HepG2 (cell line): ENCODE measurements around the gene TXNDC9. TPM values are rescaled to one million over a fixed set of nuclear protein-coding genes. Genes with fewer than 3 reads are reported as not detected.

Experiments
- CREB1 ChIP-seq, 2 experiments: fragments of 450-650 bp in 1 of 2; IDR thresholded peaks; 2 replicates each; pipeline ENCODE4 v1.6.1; 2016 to 2017; ENCODE audit warnings: control low read depth in 1 of 2, mild to moderate bottlenecking in 1 of 2, missing compliant biosample characterization in 1 of 2, missing genetic modification characterization in 1 of 2
- ESRRA ChIP-seq: sonication (generic); formaldehyde crosslinking; IDR thresholded peaks from 2 replicates; pipeline ENCODE4 v1.5.1; 2020; ENCODE audit warnings: mild to moderate bottlenecking, low read depth, missing genetic modification reagents
- FOXO1 ChIP-seq: sonication (generic); formaldehyde crosslinking; IDR thresholded peaks from 2 replicates; pipeline ENCODE4 v1.4.0; 2020; ENCODE audit warnings: missing genetic modification reagents
- GATA4 ChIP-seq: sonication (generic); IDR thresholded peaks from 2 replicates; pipeline ENCODE4 v1.6.1; 2016; ENCODE audit warnings: antibody characterized with exemption, low read depth, borderline replicate concordance
- GATAD2A ChIP-seq: IDR thresholded peaks from 2 replicates; pipeline ENCODE4 v1.6.1; 2016
- HDAC2 ChIP-seq: sonication (generic); formaldehyde crosslinking; IDR thresholded peaks from 2 replicates; pipeline ENCODE4 v1.4.0; 2020; ENCODE audit warnings: missing genetic modification reagents
- MTA1 ChIP-seq: sonication (generic); formaldehyde crosslinking; IDR thresholded peaks from 2 replicates; pipeline ENCODE4 v1.4.0; 2020; ENCODE audit warnings: missing genetic modification reagents, mild to moderate bottlenecking, borderline replicate concordance
- NFIC ChIP-seq: IDR thresholded peaks from 2 replicates; pipeline ENCODE4 v1.6.1; 2012; ENCODE audit warnings: mild to moderate bottlenecking, low read length, inconsistent platforms
- NR2F2 ChIP-seq: IDR thresholded peaks from 2 replicates; pipeline ENCODE4 v1.6.1; 2012; ENCODE audit warnings: low read depth, inconsistent platforms, borderline replicate concordance
- REST ChIP-seq, 2 experiments: IDR thresholded peaks; 2 replicates each; pipeline ENCODE4 v1.6.1; 2011 to 2012; ENCODE audit warnings: low read length in 2 of 2, borderline replicate concordance in 1 of 2, low read depth in 1 of 2, mild to moderate bottlenecking in 1 of 2, moderate library complexity in 1 of 2
- RNF2 ChIP-seq: fragments of 450-650 bp; conservative IDR thresholded peaks from 2 replicates; pipeline ENCODE4 v1.6.1; 2016; ENCODE audit warnings: low read depth
- SKI ChIP-seq: fragments of 450-650 bp; IDR thresholded peaks from one replicate; pipeline ENCODE4 v1.6.1; 2018; ENCODE audit warnings: mild to moderate bottlenecking; ENCODE audit not compliant: partially characterized antibody
- TEAD3 ChIP-seq: optimal IDR thresholded peaks from 2 replicates; pipeline ENCODE3; 2016; ENCODE audit warnings: borderline replicate concordance
- ZNF205 ChIP-seq: IDR thresholded peaks from 2 replicates; pipeline ENCODE4 v1.6.1; 2018; ENCODE audit warnings: missing biosample characterization, missing genetic modification reagents
- ZNF331 ChIP-seq: sonication (generic); formaldehyde crosslinking; IDR thresholded peaks from 2 replicates; pipeline ENCODE4 v1.4.0; 2020; ENCODE audit warnings: missing genetic modification reagents
- ZNF556 ChIP-seq: sonication (generic); formaldehyde crosslinking; IDR thresholded peaks from 2 replicates; pipeline ENCODE4 v1.4.0; 2020; ENCODE audit warnings: mild to moderate bottlenecking, missing genetic modification reagents, borderline replicate concordance
- ZNF777 ChIP-seq: sonication (generic); formaldehyde crosslinking; IDR thresholded peaks from 2 replicates; pipeline ENCODE4 v1.4.0; 2020; ENCODE audit warnings: missing genetic modification reagents
- polyA plus RNA-seq, 8 experiments: library from polyadenylated mRNA; depleted of rRNA in 3 of 8; stranded (reverse) in 7 of 8; unstranded in 1 of 8; fragments of >200 nt; fragmentation: Illumina TruSeq in 4 of 8; extraction: Trizol in 4 of 8; gene quantifications; 2 replicates each; pipeline versions ENCODE4 v1.2.1 to v1.2.3, GENCODE V29; 2011 to 2016; ENCODE audit warnings: low read depth in 4 of 8, missing spikeins in 1 of 8, mixed read lengths in 1 of 8; ENCODE audit not compliant: insufficient read depth in 1 of 8
- total RNA-seq, 5 experiments: library from RNA; depleted of rRNA; stranded (reverse); fragments of >200 nt; fragmentation: Illumina TruSeq; extraction: Trizol; gene quantifications; 2 replicates each; pipeline ENCODE4 v1.2.3, GENCODE V29; 2016; ENCODE audit warnings: low read depth in 1 of 5
- TF ChIP-seq, protein P1 (sequence below): sonication (generic); formaldehyde crosslinking; IDR thresholded peaks from 2 replicates; pipeline ENCODE4 v1.5.1; 2020; ENCODE audit warnings: mild to moderate bottlenecking, missing genetic modification reagents
- TF ChIP-seq, protein P2 (sequence below): sonication (generic); formaldehyde crosslinking; IDR thresholded peaks from 2 replicates; pipeline ENCODE4 v1.4.0; 2020; ENCODE audit warnings: mild to moderate bottlenecking, missing genetic modification reagents

TXNDC9 gene
- total and polyA plus RNA-seq, 2 of the 13 experiments (the other 11 are each of a cell fraction or from before 2014, with no cell fraction given): 35.2 to 94.6 TPM

GRCh38 chr2:99278793-99279291 is 57.3 kb downstream of the TXNDC9 start (continued):
- peak in 1 of 2 experiments; percentile 59; a peak in 2 of 4 replicates for TF ChIP-seq REST (IDR thresholded peaks at IDR 0.05; ENCODE audit: borderline replicate concordance in 1 of 2, low read depth in 1 of 2, low read length in 2 of 2)
- TF ChIP-seq MTA1 (CRISPR knock-in tag): peak; percentile 46; the same call in 1 of the 2 replicates
- peak; percentile 98 for TF ChIP-seq FOXO1 (CRISPR knock-in tag)
- TF ChIP-seq ZNF205 (CRISPR knock-in tag): peak; percentile 88; the same call in 1 of the 2 replicates
- peak; percentile 94 for TF ChIP-seq NR2F2
- TF ChIP-seq GATAD2A (CRISPR knock-in tag): peak; percentile 100
- peak; percentile 70 for TF ChIP-seq SKI
- TF ChIP-seq TEAD3 (CRISPR knock-in tag): peak; percentile 87
- 0 out of 2 replicates have a peak, but pooled peaks have one; percentile 34 for TF ChIP-seq ZNF777 (CRISPR knock-in tag)
- TF ChIP-seq ESRRA (CRISPR knock-in tag): peak; percentile 27; the same call in 1 of the 2 replicates
- peak; percentile 97 for TF ChIP-seq ZNF331 (CRISPR knock-in tag)
- TF ChIP-seq GATA4: peak; percentile 92; the same call in 1 of the 2 replicates
- no peak for TF ChIP-seq CREB1 (IDR thresholded peaks at IDR 0.05)
- peak; percentile 79 for TF ChIP-seq CREB1 (CRISPR knock-in tag; IDR thresholded peaks at IDR 0.05)
- TF ChIP-seq RNF2: no peak
- 0 out of 2 replicates have a peak, but pooled peaks have one; percentile 74 for TF ChIP-seq ZNF556 (CRISPR knock-in tag)
- TF ChIP-seq HDAC2 (CRISPR knock-in tag): peak; percentile 99
- TF ChIP-seq, protein P1, sequence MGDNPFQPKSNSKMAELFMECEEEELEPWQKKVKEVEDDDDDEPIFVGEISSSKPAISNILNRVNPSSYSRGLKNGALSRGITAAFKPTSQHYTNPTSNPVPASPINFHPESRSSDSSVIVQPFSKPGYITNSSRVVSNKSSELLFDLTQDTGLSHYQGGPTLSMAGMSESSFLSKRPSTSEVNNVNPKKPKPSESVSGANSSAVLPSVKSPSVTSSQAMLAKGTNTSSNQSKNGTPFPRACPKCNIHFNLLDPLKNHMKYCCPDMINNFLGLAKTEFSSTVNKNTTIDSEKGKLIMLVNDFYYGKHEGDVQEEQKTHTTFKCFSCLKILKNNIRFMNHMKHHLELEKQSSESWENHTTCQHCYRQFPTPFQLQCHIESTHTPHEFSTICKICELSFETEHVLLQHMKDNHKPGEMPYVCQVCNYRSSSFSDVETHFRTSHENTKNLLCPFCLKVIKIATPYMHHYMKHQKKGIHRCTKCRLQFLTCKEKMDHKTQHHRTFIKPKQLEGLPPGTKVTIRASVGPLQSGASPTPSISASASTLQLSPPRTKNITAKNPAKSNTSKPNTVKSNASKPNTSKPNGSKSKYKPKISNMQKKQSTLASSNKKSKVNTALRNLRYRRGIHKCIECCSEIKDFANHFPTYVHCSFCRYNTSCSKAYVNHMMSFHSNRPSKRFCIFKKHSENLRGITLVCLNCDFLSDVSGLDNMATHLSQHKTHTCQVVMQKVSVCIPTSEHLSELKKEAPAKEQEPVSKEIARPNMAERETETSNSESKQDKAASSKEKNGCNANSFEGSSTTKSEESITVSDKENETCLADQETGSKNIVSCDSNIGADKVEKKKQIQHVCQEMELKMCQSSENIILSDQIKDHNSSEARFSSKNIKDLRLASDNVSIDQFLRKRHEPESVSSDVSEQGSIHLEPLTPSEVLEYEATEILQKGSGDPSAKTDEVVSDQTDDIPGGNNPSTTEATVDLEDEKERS: peak; percentile 96
- peak; percentile 90 for TF ChIP-seq NFIC
- TF ChIP-seq, protein P2, sequence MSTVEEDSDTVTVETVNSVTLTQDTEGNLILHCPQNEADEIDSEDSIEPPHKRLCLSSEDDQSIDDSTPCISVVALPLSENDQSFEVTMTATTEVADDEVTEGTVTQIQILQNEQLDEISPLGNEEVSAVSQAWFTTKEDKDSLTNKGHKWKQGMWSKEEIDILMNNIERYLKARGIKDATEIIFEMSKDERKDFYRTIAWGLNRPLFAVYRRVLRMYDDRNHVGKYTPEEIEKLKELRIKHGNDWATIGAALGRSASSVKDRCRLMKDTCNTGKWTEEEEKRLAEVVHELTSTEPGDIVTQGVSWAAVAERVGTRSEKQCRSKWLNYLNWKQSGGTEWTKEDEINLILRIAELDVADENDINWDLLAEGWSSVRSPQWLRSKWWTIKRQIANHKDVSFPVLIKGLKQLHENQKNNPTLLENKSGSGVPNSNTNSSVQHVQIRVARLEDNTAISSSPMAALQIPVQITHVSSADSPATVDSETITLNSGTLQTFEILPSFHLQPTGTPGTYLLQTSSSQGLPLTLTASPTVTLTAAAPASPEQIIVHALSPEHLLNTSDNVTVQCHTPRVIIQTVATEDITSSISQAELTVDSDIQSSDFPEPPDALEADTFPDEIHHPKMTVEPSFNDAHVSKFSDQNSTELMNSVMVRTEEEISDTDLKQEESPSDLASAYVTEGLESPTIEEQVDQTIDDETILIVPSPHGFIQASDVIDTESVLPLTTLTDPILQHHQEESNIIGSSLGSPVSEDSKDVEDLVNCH: no peak
